Measurements from ENCODE around the gene C4orf36. TPM values are rescaled to one million over a fixed set of nuclear protein-coding genes. Genes with fewer than 3 reads are reported as not detected.

Gene C4orf36
- total RNA-seq, 6 experiments from 2014 or later, result 0.66 TPM; not detected in 5

- TF ChIP-seq POLR2A (IDR thresholded peaks at IDR 0.05) (no peak), CTCF (IDR thresholded peaks at IDR 0.05) (no peak)
- Histone ChIP-seq H3K27me3 (no peaks in the 10 kb centered on the region), H3K9me3 (no peaks in the 10 kb centered on the region), H3K27ac (no peak overlapping the region), H3K4me3 (no peak overlapping the region), H3K36me3 (no peaks in the 10 kb centered on the region), H3K4me1 (no peaks in the 10 kb centered on the region)
- WGBS (ENCODE audit: insufficient coverage, low coverage, low lambda C conversion rate, missing lambda C conversion rate), result 74% methylated on average over 5 of the region's 5 CpGs
- no peak for DNase-seq
- peak; percentile 63 to 83 (median 76) for ATAC-seq
- intact Hi-C loops (cut with DNase I), result no loop called here
These were observed 46.6 kb downstream of the C4orf36 start for GRCh38 chr4:86845593-86845992.

- no peaks in the 10 kb centered on the region for H3K9me3 ChIP-seq
- H3K27me3 ChIP-seq, result no peaks in the 10 kb centered on the region
- ATAC-seq, result no peak
- H3K27ac ChIP-seq, result no peak overlapping the region
- H3K4me3 ChIP-seq, result no peak overlapping the region
- no peaks in the 10 kb centered on the region for H3K4me1 ChIP-seq
- TF ChIP-seq CTCF (IDR thresholded peaks at IDR 0.05) (no peak), POLR2A (IDR thresholded peaks at IDR 0.05) (no peak)
- WGBS (ENCODE audit: insufficient coverage, low coverage, low lambda C conversion rate, missing lambda C conversion rate), result 100% methylated on average over 1 of the region's 1 CpG
- intact Hi-C loops (cut with DNase I), result no loop called here
- H3K36me3 ChIP-seq, result no peaks in the 10 kb centered on the region
- no peak for DNase-seq
These were observed 50.9 kb downstream of the C4orf36 start for GRCh38 chr4:86841309-86841708.

- DNase-seq (no peak), ATAC-seq (no peak)
- intact Hi-C loops (cut with DNase I), result no loop called here
- Histone ChIP-seq H3K27ac (no peak overlapping the region), H3K4me1 (no peaks in the 10 kb centered on the region), H3K27me3 (no peaks in the 10 kb centered on the region), H3K9me3 (no peaks in the 10 kb centered on the region), H3K36me3 (no peaks in the 10 kb centered on the region), H3K4me3 (no peak overlapping the region)
- WGBS (ENCODE audit: insufficient coverage, low coverage, low lambda C conversion rate, missing lambda C conversion rate), result 60% methylated on average over 1 of the region's 1 CpG
- TF ChIP-seq CTCF (IDR thresholded peaks at IDR 0.05) (no peak), POLR2A (IDR thresholded peaks at IDR 0.05) (no peak)
These were observed 51.4 kb downstream of the C4orf36 start for GRCh38 chr4:86840858-86841257.

GRCh38 chr4:86837691-86838503, 54.3 kb downstream of the C4orf36 start:
- H3K4me1 ChIP-seq, result no peaks in the 10 kb centered on the region
- H3K36me3 ChIP-seq, result no peaks in the 10 kb centered on the region
- TF ChIP-seq CTCF (IDR thresholded peaks at IDR 0.05) (no peak), POLR2A (IDR thresholded peaks at IDR 0.05) (no peak)
- H3K4me3 ChIP-seq, result no peak overlapping the region
- WGBS (ENCODE audit: insufficient coverage, low coverage, low lambda C conversion rate, missing lambda C conversion rate), result 75% methylated on average over 4 of the region's 5 CpGs
- no peak overlapping the region for H3K27ac ChIP-seq
- intact Hi-C loops (cut with DNase I), result no loop called here
- no peaks in the 10 kb centered on the region for H3K27me3 ChIP-seq
- DNase-seq (no peak), ATAC-seq (no peak)
- no peaks in the 10 kb centered on the region for H3K9me3 ChIP-seq

Data from right lobe of liver (tissue), 6 donors.